ENCODE data around the gene CALML3.

GRCh38 chr10:5528989-5529701, 4.4 kb downstream of the CALML3 start:
- no peak for TF ChIP-seq CTCF (conservative IDR thresholded peaks at IDR 0.05 in 1 of 2, IDR thresholded peaks at IDR 0.05 in 1 of 2; ENCODE audit: low read depth in 1 of 2, low read length in 2 of 2)
- no peak for TF ChIP-seq EZH2 (IDR thresholded peaks at IDR 0.05; ENCODE audit: low read length, missing control alignments)
